GM13977 (cell line): Measurements from ENCODE around the gene ADCY7.

Source experiments
- DNase-seq: peaks from one replicate; pipeline ENCODE4 v3.0.0; 2012; ENCODE audit warnings: low spot score
- in situ Hi-C: fragments of 300-500 bp; cut with MboI; formaldehyde crosslinking; loops from one replicate; pipeline ENCODE4 v1.12.0; 2022; ENCODE audit warnings: low sequenced_read_pairs, low pct_unique_long_range_greater_than_20kb, mixed read lengths, inconsistent platforms; ENCODE audit not compliant: unreplicated experiment
- TF ChIP-seq, protein P1 (sequence below): IDR thresholded peaks from 2 replicates; pipeline ENCODE4 v1.5.1; 2012; ENCODE audit warnings: mild to moderate bottlenecking, control low read depth; ENCODE audit not compliant: insufficient read depth; ENCODE audit errors: extremely low read depth, missing control alignments

Gene ADCY7

GRCh38 chr16:50363656-50364055 lies 97.3 kb downstream of the ADCY7 start:
- TF ChIP-seq, protein P1, sequence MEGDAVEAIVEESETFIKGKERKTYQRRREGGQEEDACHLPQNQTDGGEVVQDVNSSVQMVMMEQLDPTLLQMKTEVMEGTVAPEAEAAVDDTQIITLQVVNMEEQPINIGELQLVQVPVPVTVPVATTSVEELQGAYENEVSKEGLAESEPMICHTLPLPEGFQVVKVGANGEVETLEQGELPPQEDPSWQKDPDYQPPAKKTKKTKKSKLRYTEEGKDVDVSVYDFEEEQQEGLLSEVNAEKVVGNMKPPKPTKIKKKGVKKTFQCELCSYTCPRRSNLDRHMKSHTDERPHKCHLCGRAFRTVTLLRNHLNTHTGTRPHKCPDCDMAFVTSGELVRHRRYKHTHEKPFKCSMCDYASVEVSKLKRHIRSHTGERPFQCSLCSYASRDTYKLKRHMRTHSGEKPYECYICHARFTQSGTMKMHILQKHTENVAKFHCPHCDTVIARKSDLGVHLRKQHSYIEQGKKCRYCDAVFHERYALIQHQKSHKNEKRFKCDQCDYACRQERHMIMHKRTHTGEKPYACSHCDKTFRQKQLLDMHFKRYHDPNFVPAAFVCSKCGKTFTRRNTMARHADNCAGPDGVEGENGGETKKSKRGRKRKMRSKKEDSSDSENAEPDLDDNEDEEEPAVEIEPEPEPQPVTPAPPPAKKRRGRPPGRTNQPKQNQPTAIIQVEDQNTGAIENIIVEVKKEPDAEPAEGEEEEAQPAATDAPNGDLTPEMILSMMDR: no peak
- no peak for DNase-seq
- in situ Hi-C loops: loop anchor here (10.0 to 25.0 kb wide), 2 partner anchors 301 to 424 kb away; no protein-coding TSS in a partner anchor

DNA sequence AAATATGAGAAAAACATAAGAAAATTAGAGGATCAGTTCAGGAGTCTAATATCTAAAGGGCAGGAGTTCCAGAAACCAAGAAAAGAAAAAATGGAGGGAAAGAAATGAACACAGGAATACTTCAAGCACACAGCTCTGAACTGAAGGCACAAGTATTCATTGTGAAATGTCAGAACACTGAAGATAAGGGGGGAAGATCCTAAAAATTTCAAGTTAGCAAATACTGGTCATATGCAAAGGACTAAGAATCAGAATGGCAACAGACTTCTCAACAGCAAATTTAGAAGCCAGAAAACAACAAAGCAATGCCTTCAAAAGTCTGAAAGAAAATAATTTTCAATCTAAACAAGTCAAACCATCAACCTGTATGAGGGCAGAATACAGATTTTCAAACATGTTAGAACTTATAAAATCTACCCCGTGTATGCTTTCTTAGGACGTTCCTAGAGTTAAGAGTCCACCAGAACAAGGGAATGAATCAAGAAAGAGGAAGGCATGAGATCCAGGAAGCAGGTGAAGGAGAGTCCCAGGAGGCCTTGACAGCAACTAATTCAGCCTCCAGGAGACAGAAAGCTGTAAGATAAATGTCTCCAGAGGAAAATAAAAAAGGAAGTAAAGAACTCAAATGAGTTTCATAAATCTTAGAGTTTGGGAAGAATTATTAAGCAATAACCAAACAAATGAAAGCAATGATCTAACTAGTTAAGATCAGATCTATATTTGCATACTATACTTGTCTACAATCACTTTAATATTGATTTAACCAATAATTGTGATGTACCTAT lies 99.6 kb downstream of the ADCY7 start:
- in situ Hi-C loops: loop anchor here (10.0 to 25.0 kb wide), 2 partner anchors 299 to 421 kb away; no protein-coding TSS in a partner anchor
- DNase-seq: no peak
- TF ChIP-seq, protein P1: no peak
